ENCODE data around the gene FNTB. TPM values are rescaled to one million over a fixed set of nuclear protein-coding genes. Genes with fewer than 3 reads are reported as not detected.
"Not testable (repeated sequence)": the region's sequence is repeated elsewhere in the genome, so short reads cannot be mapped to it uniquely, and the experiment has no call there.

The FNTB gene
- total RNA-seq, 1 donor from 2014 or later, result 8.5 TPM

DNA sequence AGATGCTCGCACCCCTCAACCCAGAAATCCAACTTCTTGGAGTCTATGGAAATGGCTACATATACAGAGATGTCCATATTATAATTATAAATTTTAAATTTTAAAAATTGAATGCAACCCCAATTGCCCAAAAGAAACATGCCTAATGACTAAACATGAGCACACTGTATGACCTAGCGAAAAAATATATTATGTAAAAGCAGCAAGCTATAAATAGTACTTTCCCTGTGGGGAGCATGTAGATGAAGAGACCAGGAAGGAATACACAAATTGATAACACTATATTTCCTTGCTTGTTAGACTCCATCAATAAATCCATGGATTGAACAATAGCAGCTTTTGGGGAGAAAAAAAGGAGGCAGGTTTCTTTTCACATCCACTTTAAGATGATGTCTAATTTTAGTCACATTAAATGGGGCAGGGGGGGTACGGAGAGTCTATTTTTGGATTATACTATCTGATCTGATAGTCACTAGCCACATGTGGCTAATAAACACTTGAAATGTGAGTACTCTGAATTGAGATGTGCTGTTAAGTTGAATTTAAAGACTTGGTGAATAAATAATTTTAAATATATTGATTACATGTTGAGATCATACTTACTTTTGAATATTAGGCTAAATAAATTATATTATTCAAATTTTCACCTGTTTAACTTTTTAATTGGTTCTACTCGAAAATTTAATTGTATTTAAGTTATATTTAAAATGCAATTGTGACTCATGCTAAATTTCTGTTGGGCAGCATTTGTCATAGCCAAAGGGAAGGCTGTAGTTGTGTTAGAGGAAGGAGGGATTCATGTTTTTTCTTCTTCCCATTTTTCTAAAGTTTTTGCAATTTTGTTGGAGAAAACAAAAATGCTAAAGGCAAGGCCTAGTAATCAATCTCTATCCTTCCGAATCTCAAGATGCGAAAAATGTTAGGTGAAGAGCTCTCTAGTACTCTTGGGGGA is 98.1 kb downstream of the FNTB start:
- no peak for DNase-seq (ENCODE audit: low read depth in 2 of 2)

DNA sequence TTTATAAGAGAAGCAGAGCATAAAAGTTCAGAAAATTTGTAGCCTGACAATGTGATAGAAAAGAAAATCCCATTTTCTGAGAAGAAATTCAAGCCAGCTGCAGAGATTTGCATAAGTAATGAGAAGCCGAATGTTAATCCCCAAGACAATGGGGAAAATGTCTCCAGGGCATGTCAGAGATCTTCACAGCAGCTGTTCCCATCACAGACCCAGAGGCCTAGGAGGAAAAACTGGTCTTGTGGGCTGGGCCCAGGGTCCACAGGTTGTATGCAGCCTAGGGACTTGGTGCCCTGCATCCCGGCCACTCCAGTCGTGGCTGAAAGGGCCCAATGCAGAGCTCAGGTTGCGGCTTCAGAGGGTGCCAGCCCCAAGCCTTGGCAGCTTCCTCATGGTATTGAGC is 100.0 kb downstream of the FNTB start:
- not testable (repeated sequence) for DNase-seq (ENCODE audit: low read depth in 2 of 2)

DNA sequence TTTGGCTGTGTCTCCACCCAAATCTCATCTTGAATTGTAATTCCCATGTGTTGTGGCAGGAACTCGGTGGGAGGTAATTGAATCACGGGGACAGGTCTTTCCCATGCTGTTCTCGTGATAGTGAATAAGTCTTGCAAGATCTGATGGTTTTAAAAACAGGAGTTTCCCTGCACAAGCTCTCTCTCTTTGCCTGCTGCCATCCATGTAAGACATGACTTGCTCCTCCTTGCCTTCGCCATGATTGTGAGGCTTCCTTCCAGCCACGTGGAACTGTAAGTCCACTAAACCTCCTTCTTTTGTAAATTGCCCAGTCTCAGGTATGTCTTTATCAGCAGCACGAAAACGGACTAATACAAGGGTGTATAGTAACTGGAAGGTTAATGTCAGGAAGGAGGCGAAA is 101.1 kb downstream of the FNTB start:
- not testable (repeated sequence) for DNase-seq (ENCODE audit: low read depth in 2 of 2)

DNA sequence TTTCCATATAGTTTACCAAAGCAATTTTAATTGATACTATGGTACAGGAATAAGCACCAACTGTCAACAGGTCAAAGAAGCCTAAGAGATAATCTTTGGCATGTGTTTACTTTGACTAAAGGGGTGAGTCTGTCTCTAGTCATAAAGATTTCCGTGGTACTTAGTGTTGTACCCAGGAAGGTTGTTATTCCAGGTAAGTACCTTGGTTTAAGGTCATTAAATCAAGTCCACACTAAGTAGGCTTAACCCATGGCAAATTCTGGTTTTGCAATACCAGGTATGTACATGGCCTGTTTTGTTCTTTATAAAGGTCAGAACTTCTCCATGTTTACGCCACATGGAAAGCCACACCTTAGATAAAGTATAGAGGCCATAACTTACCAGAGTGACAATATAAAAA is 105.7 kb downstream of the FNTB start:
- no peak for DNase-seq (ENCODE audit: low read depth in 2 of 2)

DNA sequence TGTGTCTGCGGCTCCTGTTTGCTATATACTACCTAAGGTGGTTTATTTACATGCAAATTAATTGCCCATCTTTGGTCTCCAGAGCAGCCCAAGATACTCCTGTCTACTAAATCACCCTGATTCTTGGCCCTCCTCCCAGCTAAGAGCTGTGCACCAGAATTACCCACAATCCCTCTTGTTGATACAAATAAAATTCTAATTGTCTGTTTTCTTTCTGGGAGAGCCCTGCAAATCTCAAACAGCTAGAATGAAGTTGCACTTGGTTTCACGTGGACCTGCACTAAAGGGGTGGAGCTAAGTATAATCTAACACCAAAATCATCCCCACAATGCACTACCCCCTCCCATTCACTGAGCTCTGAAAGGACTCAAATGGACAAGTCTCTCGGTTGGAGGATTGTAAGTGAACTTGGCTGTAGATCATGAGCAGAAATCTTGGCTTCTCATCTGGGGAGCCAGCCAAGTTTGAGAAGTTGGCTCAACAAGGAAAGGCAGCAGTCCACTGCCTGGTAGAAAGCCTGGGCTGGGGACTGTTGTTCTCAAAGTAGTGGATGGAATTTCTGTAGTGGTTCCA is 109.0 kb downstream of the FNTB start:
- DNase-seq (ENCODE audit: low read depth in 2 of 2), result peak in 1 of 2 donors; percentile 32

DNA sequence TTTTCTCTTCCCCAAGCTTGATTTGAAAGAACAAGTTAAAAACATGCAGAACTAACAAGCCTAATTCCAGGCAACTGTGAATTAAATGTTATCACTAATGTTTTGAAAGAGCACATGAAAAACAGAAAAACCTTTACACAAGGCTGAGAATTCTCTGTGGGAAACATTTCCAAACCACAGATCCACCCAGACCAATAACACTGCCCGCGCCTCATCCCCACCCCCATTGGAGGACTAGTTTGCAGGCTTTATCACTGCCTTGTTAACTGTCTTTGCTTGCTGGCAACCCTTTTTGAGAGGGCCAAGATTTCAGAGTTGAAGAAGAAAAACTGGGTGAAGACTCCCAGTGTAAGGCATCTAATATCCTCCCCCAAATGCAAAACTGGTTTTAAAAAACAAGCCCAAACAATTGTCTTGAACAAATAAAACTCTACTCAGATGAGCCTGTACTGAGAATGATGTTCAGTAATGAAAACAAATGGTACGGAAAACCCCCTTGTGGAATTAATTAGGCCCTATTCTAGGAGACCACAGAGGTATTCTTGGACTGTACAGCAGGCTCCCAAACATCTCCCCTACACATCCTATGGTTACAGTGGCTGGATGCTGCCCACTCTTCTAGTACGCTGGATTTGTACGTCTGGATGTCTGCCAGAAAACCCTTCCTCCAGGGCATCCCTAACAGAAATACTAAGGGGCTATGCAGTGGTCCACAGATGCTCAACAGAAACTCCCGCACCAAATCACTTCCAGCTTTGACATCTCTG is 109.8 kb downstream of the FNTB start:
- DNase-seq (ENCODE audit: low read depth in 2 of 2), result no peak

DNA sequence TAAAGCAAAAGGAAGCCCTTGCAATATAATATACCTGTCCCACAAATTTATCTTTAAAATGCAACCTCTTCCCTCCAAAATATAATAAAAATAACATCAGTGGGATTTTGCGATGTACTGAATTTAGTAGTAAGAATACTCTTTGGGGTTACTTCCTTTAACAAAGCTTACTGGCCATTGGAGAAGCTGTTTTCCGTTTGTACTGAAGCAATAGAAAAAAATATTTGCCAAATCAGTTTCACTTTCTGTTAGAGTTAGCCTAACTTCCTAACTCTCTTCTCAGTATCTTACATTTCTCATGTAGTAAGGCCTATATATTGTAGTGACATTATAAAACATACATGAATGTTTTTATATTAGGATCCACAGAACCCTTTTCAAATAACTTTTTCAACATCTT is 111.9 kb downstream of the FNTB start:
- peak; percentile 72 to 77 for DNase-seq (ENCODE audit: low read depth in 2 of 2)

DNA sequence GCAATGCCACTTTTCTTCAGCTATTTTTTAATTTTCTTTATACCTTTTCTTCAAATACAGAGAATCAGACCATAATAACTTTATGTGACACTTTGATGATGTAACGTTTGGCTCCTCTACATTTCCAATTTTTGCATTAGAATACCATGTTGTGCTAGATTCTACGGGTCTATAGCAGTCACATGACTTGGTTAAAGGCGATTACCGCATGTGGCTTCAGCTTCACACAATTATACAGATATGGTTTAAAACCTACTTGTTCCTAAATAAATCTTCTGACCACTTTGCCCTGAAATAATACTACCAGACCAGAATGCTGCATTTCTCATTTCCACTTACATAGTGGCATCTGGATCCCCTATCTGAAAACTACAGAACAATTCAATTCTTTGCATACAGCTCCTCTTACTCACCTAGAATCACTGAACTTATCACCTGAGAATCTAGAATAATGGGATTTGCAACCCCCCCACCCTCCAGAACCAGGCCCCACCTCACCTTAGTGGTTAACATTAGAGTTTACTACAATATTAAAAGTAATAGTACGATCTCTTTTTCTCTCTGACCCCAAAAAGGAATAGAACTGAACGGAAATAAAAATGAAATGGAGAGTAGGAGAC is 114.3 kb downstream of the FNTB start:
- DNase-seq (ENCODE audit: low read depth in 2 of 2), result peak; percentile 30 to 47

DNA sequence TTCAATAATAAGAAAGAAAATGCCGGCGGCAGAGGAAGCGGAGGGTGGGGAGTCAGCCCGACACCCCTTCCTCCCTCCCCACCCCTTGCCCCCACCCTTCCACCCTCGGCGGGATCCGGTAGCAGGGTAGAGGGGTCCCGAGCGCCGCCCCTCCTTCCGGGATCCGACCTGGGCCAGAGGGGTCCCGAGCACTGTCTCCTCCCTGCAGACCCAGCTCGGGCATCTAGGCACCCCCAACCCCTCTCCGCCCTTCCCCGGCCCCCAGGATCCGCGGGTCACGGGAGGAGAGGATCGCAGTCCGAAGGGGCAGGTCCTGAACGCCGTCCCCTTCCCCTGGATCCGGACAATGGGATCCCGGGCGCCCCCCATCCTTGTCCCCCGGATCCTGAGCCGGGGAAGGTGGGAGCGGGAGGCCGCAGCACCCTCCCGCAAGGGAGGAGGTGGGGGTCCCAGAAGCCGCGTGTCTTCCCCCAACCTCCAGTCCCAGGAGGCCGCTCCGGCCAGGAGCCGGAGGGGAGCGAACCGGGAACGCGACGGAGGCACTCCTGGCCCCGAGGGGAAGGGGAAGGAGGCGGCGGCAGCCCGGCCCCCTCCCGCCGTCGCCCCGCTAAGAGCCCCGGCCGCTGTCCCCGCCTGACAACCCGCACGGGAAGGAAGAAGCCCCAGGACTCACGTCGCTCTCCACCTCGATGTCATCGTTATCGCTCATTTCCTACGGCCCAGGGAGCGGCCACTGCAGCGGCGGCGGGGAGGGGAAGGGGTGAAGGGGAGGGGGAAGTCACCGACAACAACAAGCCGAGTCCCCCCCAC is 115.1 kb downstream of the FNTB start:
- DNase-seq (ENCODE audit: low read depth in 2 of 2), result peak; percentile 24 to 26

DNA sequence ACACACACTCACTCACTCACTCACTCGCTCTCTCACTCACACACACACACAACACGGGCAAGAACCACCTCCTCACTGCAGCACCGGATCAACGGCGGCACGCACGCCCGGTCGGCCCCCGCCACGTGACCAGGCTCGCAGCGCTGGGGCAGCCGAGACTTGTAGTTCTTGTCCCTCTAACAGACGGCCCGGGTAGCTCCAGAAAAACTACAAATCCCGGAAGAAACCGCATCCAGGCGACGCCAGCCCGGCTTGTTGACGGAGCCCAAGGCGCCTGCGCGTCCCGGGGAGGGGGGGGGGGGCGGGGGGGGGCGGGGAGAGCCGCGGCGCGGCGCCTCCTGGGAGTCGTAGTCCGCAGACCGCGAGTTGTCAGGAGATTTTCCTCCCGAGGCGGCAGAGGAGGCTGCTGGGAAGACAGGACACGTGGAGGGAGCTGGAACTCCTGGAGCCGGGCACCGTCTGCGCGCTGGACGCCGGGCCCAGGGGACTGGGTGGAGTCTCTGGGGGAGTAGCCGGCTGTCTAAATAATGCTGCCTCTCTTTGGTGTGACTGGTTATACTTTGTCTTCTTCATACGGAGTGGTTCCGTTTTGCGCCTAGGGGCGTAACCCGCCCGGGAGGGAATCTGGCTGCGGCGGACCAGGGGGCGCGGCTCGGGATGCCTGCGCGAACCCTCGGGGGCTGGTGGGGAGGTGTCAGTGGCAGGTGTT is 115.9 kb downstream of the FNTB start, which contains the start of gene MAX:
TSS of gene MAX (minus strand) at position 77 of the 709 bp plus-strand sequence. CDS start 178 bp downstream, outside the sequence.
- peak; percentile 99 for DNase-seq (ENCODE audit: low read depth in 2 of 2)

DNA sequence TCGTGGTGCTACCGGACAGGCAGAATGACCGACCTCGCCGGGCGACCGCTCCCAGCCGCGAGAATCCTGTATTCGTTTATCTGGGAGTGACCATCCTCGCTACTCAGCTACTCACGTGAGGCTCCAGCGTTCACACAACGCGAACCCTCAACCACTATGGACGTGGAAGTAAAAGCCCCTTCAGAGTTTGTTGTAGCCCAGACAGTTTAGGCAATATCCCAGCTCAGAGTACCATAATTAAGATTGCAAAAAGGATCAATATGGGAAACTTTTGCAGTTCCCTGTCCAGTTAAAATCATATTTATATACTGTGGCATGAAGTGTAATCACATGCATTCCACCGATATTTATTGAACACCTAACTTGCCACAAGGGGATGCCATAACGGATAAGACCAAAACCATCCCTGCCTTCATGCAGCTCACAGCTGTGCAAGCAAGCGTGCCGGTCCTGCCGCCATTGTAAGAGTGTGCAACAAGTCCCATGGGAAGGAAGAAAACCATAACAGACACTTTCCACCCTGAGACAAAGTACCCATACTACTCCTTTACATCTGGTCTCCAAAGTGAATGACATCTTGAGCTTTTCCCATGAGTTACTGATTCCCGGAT is 116.6 kb downstream of the FNTB start:
- peak; percentile 6 to 31 for DNase-seq (ENCODE audit: low read depth in 2 of 2)

DNA sequence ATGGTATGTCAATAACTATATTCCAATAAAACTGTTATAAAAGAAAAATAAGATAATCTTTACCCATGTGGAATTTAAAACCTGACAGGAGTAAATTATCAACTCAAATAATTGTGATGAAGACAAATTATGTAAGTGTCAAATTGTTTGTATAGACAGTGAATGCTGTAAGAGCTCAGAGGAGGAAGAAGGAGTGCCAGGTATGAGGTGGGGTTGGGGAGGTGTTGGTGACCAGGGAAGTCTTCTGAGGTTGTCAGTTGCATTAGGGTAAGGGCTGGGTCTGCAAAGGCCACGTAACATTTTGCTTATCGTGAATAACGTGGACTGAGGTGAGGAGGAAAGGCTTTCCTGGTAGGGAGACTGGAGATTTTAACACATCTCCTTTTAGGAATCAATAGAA is 118.1 kb downstream of the FNTB start:
- no peak for DNase-seq (ENCODE audit: low read depth in 2 of 2)

DNA sequence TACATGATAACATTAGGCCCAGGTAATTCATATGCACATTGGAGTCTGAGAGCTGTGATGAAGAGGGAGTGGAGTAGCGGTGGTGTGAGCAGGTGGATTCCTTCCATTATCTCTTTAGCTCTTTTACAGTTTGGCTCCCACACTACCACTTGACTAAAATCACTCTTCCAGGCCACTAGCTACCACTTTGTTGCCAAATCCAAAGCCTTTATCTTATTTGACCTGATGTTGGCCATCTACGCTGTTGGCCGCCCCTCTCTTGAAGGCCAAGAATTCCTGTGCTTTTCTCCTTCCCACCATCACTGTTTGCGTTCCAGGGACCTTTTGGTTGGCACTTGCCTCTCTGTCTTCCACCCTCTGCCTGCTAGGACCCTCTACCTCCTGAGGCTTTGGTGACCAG is 119.6 kb downstream of the FNTB start:
- DNase-seq (ENCODE audit: low read depth in 2 of 2), result no peak

DNA sequence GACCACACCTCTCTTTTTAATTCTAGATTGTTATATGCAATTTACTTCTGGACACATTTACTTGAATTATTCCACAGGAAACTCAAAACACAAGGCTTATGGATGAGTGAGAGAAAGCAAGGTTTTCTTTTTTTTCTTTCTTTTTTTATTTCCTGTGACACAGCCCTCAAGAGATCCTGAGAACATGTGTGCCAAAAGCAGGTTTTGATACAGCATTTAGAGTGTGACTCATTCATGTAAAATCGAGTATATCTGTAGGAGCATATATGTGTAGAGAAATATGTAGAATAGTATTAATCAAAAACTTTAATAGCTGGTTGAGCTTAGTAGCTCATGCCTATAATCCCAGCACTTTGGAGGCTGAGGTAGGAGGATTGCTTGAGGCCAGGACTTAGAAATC is 120.0 kb downstream of the FNTB start:
- no peak for DNase-seq (ENCODE audit: low read depth in 2 of 2)

DNA sequence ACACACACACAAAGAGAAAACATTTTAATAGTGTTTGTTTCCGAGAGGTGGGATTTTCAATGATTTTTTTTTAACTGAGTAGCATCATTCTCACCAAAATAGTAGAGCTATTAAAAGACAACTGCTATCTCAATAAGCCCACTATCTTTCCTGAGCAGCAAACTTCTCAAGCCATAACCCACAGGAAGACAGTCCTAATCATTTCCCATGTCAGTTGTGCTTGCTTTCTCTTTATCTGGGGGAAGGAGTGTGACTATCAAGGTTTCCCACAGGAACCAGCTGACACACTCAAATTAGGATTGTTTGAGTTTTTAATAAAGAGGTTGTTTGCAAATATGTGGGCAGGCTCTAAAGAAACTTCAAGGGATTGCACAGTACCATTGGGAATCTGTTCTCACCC is 120.5 kb downstream of the FNTB start:
- DNase-seq (ENCODE audit: low read depth in 2 of 2), result no peak

DNA sequence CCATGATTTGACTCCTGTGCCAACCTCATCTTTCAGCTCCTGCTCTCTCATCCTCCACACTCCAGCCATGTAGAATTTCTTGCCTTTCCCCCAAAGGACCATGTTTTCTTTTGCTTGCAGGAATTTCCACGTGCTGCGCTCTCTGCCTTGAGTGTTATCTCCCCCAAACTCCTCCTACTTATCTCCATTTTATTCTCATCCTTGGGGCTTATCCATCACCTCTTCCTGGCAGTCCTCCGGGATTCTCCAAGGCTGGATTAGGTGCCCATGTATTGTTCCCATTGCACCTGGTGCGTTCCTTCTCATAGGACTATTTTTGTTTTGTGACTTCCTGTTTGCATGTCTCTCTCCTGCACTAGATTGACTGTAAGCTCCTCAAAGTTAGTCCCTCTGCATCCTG is 122.7 kb downstream of the FNTB start:
- no peak for DNase-seq (ENCODE audit: low read depth in 2 of 2)

DNA sequence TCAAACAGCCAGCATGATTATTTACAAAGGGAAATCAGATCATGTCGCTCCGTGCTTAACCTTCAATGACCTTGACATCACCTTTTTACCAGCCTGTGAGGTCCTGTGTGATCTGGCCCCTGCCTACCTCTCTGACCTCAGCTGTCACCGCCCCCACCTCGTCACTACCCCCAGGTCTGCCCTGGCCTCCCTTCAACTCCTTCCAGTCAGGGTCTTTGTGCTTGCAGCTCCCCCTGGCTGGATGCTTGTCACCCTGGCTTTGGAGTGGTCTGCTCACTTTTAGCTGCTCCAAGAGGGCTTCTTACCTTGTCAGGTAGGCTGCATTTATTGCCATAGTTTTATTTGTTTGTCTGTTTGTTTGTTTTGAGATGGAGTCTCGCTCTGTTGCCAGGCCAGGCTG is 123.8 kb downstream of the FNTB start:
- DNase-seq (ENCODE audit: low read depth in 2 of 2), result no peak

All from lung microvascular endothelial cell (primary cell).